HG02884 (cell line): ENCODE measurements around the gene MAGI2.

Experiments used
- ATAC-seq: cut with Tn5 transposase; IDR thresholded peaks from one replicate; pipeline ENCODE4 v1.9.1; 2021; ENCODE audit warnings: mild to moderate bottlenecking, moderate library complexity; ENCODE audit not compliant: unreplicated experiment

MAGI2 gene

DNA sequence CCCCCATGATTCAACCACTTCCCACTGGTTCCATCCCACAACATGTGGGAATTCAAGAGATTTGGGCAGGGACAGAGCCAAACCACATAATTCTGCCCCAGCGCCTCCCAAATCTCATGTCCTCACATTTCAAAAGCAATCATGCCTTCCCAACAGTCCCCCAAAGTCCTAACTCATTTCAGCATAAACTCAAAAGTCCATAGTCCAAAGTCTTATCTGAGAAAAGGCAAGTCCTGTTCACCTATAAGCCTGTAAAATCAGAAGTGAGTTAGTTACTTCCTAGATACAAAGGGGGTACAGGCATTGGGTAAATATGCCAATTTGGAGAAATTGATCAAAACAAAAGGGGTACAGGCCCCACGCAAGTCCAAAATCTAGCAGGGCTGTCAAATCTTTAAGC lies 272.9 kb downstream of the MAGI2 start:
- ATAC-seq: no peak

DNA sequence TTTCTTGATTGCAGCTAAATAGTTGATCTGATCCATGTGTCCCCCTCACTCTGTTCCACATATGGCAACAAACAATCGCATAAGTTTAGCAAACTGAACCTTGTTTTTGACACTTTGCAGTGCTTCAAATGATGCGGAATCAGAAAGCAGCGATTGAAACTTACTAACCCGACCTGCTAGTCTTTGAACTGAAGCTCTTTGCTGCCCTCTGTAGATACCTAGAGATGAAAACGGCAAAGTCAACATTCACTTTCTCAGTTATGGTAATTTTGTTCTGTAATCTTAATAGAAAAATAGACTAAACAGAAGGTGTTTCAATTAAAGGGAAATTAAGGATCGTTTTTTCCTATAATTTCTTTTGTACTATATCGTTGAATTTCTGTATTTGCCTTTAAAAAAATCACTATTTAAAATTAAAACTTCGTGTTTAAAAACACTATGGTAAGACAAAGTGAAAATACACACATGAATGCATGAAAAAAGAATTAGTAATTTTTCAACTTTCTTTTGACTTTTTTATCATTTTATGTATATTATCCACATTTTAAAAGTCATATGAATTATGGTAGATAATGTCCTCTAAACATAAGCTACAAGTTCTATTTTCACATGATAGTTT lies 276.5 kb downstream of the MAGI2 start:
- peak; percentile 49 for ATAC-seq

DNA sequence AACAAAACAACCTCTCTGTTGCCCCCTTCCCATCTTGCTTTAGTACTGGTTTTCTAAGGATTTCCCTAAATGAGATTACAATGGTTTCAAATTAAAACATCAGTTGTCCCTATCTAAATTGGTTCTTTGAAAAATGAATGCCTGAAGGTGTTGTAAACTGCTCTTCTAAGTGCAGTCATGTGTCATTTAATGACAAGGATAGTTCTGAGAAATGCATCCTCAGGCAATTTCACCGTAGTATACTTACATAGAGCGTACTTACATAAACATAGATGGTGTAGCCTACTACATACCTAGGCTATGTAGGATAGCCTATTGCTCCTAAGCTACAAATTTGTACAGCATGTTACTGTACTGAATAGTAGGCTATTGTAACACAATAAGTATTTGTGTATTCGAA lies 278.1 kb downstream of the MAGI2 start:
- ATAC-seq: no peak

DNA sequence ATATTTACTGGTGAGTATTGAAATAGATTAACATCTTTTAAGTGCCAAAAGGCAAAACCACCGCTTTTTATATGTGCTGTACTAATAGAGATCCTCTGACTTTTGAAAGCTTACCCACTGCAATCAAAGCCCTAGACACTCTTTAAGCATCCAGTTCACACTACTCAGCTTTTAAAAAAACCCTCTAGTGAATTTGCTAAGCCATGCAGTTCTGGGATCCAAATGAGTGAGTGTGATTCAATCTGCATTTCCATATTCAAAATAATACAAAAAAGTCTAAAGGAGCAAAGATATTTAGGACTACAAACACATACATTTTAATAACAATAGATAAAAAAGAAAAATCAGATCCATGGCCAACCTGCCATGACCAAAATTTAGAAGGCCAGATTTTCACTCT lies 288.2 kb downstream of the MAGI2 start:
- no peak for ATAC-seq

DNA sequence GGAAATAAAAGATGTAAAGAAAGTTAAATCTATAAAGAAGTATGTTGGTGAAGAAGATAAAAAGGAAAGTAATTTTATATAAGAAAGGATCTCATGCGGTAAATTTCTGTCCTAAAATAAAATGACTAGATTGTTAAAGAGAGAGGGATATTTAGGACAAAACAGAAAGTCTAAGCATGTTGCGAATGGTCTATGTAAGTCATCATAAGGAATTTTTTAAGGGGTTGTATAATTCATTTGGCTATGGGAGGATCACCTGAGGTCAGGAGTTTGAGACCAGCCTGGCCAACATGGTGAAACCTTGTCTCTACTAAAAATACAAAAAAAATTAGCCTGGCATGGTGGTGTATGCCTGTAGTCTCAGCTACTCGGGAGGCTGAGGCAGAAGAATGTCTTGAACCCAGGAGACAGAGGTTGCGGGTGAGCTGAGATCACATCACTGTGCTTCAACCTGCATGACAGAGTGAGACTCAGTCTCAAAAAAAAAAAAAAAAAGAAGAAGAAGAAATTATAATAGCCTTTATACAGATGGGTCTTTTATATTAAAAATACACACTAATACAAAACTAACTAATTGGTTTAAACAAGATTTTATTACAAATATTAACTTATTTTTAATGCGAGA lies 294.3 kb downstream of the MAGI2 start:
- no peak for ATAC-seq

DNA sequence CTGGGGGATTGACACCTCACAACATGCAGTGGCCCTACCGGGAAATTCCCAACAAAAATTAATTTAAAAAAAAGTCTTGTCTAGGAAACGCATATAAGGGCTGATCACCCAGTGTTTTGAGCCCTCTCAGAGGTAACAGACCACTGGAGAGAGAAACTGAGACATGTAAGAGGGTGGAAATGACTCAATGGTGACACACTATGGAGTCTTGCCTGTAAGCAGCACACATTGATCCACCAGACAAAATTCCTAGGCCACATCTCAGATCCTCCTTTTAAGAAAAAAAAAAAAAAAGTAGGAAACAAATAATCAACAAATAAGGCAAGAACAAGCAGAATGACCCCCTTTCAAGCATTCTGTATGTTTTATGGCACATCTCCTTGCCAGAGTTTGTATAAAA lies 296.2 kb downstream of the MAGI2 start:
- ATAC-seq: no peak

DNA sequence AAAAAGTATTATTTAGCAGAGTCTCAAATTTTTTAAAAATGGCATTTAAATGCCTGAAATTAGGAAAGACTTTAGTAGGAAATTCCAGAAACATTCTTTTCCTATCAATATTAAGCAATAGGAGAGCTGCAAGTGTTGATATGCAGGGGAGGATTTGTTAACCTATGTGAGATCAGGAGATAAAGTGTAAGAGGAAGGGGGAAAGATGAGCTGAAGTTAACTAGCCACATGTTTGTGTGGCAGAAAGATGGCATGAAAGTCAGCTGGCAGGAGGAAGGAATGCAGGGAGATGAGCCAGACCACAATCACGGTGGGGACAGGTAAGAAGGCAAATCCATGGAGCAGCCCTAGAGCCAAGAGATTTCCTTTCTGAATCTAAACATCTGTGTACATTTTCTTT lies 303.6 kb downstream of the MAGI2 start:
- ATAC-seq: no peak

DNA sequence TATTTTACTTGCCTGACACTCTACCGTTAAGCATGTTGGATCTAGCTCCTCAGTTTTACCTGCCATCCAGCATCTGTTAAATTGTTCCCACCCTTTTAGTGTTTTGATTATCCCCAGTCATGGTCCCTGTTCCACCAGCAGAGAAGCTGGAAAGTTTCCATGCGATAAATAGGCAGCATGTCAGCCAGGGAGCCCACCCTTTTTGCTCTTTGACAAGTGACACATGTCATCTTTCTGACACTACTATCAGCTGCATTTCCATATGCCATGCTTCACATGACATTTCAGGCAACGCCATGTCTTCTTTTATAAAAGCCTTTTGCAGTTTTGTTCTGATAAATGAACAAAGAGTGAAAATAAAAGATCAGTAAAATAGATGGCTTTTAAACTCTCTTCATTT lies 310.8 kb downstream of the MAGI2 start:
- ATAC-seq: no peak

DNA sequence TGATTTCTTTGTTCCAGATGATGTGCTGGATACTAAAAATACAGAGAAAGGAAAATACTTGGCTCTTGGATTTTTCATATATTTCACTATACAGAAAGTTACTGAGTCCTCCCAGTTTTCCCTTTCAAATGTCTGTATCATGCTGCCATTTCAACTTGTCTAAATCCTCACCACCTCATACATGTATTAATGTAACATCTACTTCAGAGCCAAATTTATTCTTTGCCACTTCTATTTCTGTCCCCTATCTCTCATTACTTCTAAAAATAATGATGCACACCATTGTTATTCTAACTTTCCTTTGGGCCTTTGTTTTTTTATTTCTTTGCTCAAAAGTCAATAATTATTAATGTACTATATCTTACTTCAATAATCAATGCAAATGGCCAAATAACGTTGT lies 312.2 kb downstream of the MAGI2 start:
- ATAC-seq: no peak

DNA sequence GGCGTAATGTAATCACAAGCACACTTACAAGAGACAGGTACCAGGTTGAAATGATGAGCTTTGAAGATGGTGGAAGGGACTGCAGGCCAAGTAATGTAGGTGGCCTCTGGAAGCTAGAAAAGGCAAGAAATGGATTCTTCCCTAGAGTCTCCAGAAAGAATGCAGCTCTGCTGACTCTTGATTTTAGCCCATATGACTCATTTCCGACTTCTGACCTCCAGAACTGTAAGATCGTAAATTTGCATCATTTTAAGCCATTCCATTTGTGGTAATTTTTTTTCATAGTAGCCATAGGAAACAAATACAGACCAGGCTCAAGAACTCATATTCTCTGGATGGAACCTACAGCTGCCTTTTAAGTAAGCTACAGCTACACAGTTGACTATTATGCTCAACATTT lies 315.5 kb downstream of the MAGI2 start:
- no peak for ATAC-seq

DNA sequence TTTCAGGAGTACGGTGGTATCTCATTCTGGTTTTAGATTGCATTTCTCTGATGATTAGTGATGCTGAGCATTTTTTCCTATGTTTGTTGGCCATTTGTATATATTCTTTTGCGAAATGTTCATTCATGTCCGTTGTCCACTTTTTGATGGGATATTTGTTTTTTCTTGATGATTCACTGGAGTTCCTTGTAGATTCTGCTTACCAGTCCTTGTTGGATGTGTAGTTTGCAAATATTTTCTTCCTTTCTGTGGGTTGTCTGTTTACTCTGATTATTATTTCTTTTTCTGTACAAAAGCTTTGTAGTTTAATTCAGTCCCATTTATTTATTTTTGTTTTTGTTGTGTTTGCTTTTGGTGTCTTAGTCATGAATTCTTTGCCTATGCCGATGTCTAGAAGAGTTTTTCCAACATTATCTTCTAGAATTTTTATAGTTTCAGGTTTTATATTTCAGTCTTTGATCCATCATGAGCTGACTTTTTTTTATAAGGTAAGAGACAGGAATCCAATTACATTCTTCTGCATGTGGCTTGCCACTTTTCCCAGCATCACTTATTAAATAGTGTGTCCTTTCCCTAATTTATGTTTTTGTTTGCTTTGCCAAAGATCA lies 320.5 kb downstream of the MAGI2 start:
- no peak for ATAC-seq

DNA sequence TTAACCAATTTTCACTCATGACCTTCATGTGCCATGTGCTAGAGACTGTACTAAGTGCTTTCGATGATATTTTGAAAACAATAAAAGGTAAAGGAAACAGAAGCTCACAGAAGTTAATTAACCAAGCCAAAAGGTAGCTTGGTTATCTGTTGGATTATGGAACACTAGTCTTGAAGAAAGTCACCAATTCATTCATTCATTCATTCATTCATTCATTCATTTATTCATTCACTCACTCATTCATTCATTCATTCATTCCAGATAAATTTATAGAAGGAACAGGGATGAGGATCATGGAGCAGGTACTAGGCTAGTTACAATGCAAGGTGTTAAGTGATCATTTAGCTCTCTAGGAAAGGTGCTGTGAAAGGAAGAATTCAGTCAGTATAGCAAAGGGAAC lies 322.8 kb downstream of the MAGI2 start:
- no peak for ATAC-seq

DNA sequence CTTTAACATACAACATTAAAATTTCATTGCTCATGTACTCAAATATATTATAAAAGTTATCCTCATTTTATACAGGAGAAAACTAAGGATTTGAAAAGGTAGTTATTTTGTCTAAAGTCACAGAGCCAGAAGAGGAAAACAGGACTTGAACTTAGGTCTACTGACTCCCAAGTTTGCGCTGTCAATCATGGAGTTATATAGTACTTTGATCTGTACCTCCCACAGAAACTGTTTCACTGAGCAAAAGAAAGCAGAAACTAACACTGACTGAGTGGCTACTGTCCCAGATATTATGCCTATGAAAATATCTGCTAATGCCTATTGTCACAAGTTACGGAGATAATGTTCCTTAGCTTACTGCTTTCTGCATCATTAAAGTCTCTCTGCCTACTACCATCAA lies 329.1 kb downstream of the MAGI2 start:
- no peak for ATAC-seq

DNA sequence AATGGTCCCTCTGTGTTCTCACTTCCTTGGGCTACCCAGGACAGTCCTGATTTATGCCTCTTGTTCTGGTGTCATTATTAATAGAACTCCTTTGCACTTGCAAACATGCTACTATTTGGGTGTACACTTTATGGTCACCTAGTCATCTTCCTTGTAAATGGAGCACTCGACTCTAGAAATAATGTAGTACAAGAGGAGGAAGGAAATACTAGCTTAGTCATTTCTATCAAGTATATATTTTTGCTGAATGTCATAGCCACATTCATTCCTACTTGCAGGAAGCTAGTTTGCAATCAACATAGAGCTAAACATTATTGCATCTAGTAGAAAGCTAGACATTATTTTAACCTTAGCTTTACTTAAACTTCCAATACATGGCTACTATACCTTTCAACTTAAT lies 335.3 kb downstream of the MAGI2 start:
- ATAC-seq: no peak

DNA sequence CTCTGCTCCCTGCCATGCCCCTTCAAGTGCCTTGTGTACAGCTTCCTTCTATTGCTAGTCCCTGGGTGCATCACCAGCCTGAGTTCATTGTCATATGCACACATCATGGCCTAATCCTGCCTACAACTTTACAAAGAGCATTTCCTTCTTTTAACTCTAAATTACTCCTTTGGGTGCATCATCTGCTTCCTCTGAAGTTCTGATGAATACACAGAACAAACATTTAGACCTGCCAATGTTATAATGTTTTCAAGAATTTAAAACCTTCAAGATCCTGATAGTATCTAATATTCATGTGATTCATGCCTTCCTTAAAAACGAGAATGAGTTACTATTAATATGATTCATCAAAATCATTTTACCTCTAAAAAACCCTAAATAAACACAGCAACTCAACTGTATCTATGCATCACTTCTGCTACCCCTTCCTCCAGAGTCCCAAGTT lies 357.1 kb downstream of the MAGI2 start:
- no peak for ATAC-seq

DNA sequence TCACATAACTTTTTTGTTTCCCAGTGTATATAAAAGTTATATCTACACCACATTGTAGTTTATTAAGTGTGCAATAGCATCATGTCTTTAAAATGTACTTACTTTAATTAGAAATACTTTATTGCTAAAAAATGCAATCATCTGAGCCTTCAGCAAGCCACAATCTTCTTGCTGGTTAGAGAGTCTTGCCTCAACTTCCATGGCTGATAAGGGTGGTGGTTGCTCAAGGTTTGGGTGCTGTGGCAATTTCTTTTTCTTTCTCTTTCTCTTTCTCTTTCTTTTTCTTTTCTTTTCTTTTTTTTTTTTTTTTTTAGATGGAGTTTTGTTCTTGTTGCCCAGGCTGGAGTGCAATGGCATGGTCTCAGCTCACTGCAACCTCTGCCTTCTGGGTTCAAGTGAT lies 360.0 kb downstream of the MAGI2 start:
- no peak for ATAC-seq

DNA sequence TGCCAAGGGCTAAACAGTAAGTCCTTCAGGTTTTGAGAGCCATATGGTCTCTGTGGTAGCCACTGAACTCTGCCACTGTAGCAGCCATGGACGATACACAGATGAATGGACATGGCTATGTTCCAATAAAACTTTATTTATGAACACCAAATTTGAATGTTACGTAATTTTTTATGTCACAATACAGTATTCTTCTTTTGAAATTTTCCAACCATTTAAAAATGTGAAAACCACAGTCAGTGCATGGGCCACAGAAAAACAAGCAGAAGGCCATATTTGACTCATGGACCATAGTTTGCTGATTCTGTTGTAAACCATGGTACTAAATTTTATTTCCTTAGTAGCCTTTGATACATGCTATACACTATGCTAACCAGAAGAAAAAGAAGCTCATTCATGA lies 361.8 kb downstream of the MAGI2 start:
- ATAC-seq: no peak

DNA sequence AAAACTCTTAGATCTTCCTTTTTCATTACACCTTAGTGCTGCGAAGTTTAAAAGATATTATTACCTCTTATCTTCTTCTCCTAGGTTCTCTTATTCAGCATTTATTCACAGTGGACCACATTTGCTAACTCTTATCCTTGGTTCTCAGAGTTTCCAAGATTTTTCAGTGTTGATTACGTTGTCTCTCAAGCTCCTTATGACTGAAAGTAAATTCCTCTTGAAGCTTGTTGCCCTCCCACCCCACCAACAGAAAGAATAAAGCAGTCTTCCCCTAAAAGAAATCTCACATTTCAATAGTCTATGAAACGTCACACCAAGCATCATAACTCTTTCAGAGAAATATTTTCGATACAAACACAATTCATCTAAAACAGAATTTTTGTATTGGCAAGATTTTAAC lies 362.5 kb downstream of the MAGI2 start:
- ATAC-seq: no peak

DNA sequence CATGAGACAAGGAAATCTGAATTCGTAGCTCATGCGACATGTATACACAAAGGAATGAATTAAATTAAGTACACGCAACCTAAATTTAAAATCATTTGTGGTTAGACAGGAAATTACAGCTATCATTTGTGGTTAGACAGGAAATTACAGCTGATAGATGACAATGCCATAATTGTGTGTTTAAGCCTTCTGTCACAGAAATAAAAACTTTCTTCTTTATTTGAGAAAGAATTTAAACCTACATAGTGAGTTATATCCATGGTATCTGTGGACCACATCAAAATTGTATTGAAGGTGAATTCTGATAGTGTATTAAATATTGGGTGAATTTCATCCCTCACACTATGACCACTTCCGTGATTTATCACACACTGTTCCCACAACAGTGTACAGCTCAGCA lies 362.9 kb downstream of the MAGI2 start:
- no peak for ATAC-seq

DNA sequence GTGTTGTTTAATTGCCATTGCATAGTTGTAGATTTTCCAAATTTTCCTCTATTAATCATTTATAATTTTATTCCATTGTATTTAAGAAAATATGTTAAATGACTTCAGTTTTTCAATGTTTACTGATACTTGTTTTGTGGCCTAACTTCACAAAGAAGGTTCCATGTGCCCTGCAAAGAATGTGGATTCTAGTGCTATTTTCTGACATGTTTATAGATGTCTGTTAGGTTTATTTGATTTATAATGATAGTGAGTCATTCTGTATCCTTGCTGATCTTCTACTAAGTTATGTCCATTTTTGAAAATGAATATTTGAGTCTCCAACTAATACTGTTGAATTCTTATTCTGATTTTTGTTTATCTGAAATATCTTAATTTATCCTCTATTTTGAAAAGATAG lies 369.0 kb downstream of the MAGI2 start:
- ATAC-seq: no peak

DNA sequence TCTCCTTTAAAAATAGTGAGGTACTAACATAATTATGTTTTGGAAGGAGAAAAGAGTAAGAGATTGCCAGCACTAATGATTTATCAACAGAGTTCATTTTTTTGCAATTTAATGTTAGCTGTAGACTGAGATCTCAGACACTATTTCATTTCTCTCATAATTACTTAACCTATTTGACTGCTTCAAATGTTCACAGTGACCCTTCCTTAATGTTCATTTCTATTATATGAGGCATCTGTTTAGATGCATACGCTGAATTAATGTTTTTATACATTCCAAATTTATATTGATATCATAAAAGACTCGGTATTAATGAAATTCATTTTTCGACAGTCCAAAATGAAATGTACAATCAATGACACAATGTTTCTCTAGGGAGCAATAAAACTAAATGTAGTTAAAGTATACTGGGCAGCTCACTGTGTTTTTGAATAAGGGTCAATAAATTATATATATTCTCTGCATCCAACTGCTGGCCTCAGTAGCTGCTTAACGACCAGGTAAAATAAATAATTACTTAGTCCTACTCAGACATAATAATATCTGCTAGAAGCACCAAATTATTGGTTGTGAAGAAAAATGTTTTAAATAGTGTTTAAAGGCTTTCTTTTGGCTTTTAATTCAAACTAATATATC lies 373.4 kb downstream of the MAGI2 start:
- no peak for ATAC-seq

DNA sequence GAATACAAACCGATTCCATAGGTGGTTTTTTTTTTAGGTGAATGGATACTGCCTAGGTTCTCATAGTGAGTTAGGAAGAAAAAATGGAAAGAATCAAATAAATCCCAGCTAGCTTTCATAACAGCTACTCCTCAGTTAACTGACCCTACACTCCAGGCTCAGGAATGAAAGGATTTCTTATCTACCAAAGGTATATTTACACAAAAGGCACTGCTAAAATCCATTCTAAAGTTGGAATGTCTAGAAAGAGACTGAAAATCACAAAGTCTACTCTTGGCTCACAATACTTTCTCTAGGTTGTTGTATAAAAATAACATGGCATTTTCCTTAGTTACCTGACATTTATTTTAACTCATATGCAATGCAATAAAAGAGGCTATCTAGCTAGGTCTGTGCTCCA lies 375.2 kb downstream of the MAGI2 start:
- no peak for ATAC-seq
